Liver (tissue), 9 donors: ENCODE results near the gene NMNAT1. TPM values are rescaled to one million over a fixed set of nuclear protein-coding genes. Genes with fewer than 3 reads are reported as not detected.

Experiments used
- DNase-seq: peaks from one replicate; pipeline ENCODE4 v3.0.0-alpha.2; 2017; ENCODE audit warnings: low spot score
- H3K27ac ChIP-seq, 2 donors: one replicate each; pipeline ENCODE4 v1.7.0; 2013; ENCODE audit warnings: inconsistent platforms in 2 of 2, low read length in 2 of 2, control low read depth in 1 of 2, low read depth in 1 of 2, mild to moderate bottlenecking in 1 of 2
- H3K27me3 ChIP-seq, 4 donors: one replicate each; pipeline versions ENCODE4 v1.6.1 to v1.7.0; 2013; ENCODE audit warnings: low read length in 3 of 4, inconsistent platforms in 1 of 4, mild to moderate bottlenecking in 1 of 4, moderate library complexity in 1 of 4; ENCODE audit not compliant: control insufficient read depth in 4 of 4, insufficient read depth in 4 of 4
- H3K36me3 ChIP-seq, 4 donors: one replicate each; pipeline versions ENCODE4 v1.6.1 to v1.7.0; 2013; ENCODE audit warnings: low read length in 3 of 4, mild to moderate bottlenecking in 3 of 4, low read depth in 1 of 4, moderate library complexity in 1 of 4; ENCODE audit not compliant: control insufficient read depth in 4 of 4, insufficient read depth in 3 of 4
- H3K4me1 ChIP-seq, 4 donors: one replicate each; pipeline versions ENCODE4 v1.6.1 to v1.7.0; 2013; ENCODE audit warnings: low read length in 3 of 4, mild to moderate bottlenecking in 3 of 4, moderate library complexity in 1 of 4; ENCODE audit not compliant: control insufficient read depth in 4 of 4, insufficient read depth in 4 of 4
- H3K4me3 ChIP-seq, 3 donors: one replicate each; pipeline versions ENCODE4 v1.6.1 to v1.7.0; 2013; ENCODE audit warnings: low read length in 3 of 3, control low read depth in 1 of 3, low read depth in 1 of 3, mild to moderate bottlenecking in 1 of 3
- H3K9ac ChIP-seq, 2 donors: one replicate each; pipeline ENCODE4 v1.7.0; 2013; ENCODE audit warnings: low read length in 2 of 2, mild to moderate bottlenecking in 2 of 2, moderate library complexity in 2 of 2, control low read depth in 1 of 2, low read depth in 1 of 2
- H3K9me3 ChIP-seq, 4 donors: one replicate each; pipeline versions ENCODE4 v1.6.1 to v1.7.0; 2013; ENCODE audit warnings: low read length in 3 of 4; ENCODE audit not compliant: control insufficient read depth in 4 of 4
- EGR1 ChIP-seq, 2 donors: IDR thresholded peaks; 2 replicates each; pipeline ENCODE4 v1.6.1; 2016 to 2018; ENCODE audit warnings: antibody characterized with exemption in 2 of 2, low read depth in 2 of 2
- FOXA1 ChIP-seq: IDR thresholded peaks from 2 replicates; pipeline ENCODE4 v1.6.1; 2016; ENCODE audit warnings: antibody characterized with exemption
- FOXA2 ChIP-seq: IDR thresholded peaks from 2 replicates; pipeline ENCODE4 v1.6.1; 2016; ENCODE audit warnings: antibody characterized with exemption
- GABPA ChIP-seq, 2 donors: IDR thresholded peaks in 1 of 2; conservative IDR thresholded peaks in 1 of 2; 2 replicates each; pipeline ENCODE4 v1.6.1; 2016; ENCODE audit warnings: antibody characterized with exemption in 2 of 2, mild to moderate bottlenecking in 1 of 2, moderate library complexity in 1 of 2
- HNF4A ChIP-seq, 2 donors: conservative IDR thresholded peaks; 2 replicates each; pipeline ENCODE4 v1.6.1; 2016; ENCODE audit warnings: antibody characterized with exemption in 2 of 2, mild to moderate bottlenecking in 2 of 2
- HNF4G ChIP-seq: IDR thresholded peaks from 2 replicates; pipeline ENCODE4 v1.6.1; 2016; ENCODE audit warnings: antibody characterized with exemption
- JUND ChIP-seq, 2 donors: IDR thresholded peaks; 2 replicates each; pipeline ENCODE4 v1.6.1; 2016; ENCODE audit warnings: antibody characterized with exemption in 2 of 2
- NR2F2 ChIP-seq: IDR thresholded peaks from 2 replicates; pipeline ENCODE4 v1.6.1; 2016; ENCODE audit warnings: antibody characterized with exemption
- RAD21 ChIP-seq, 2 donors: IDR thresholded peaks; 2 replicates each; pipeline ENCODE4 v1.6.1; 2016; ENCODE audit warnings: antibody characterized with exemption in 2 of 2, mild to moderate bottlenecking in 2 of 2
- RXRA ChIP-seq, 2 donors: IDR thresholded peaks; 2 replicates each; pipeline ENCODE4 v1.6.1; 2017 to 2018; ENCODE audit warnings: antibody characterized with exemption in 2 of 2, mild to moderate bottlenecking in 1 of 2
- SP1 ChIP-seq: IDR thresholded peaks from 2 replicates; pipeline ENCODE4 v1.6.1; 2018; ENCODE audit warnings: antibody characterized with exemption, mild to moderate bottlenecking
- TAF1 ChIP-seq: conservative IDR thresholded peaks from 2 replicates; pipeline ENCODE4 v1.6.1; 2016; ENCODE audit warnings: antibody characterized with exemption, mild to moderate bottlenecking
- YY1 ChIP-seq: IDR thresholded peaks from 2 replicates; pipeline ENCODE4 v1.6.1; 2016; ENCODE audit warnings: antibody characterized with exemption, mild to moderate bottlenecking
- WGBS: extraction: QIAGEN DNeasy Blood & Tissue Kit; methylation state at CpG from one replicate; pipeline ENCODE4 v1.1.7; 2013; 5-methylcytosine and 5-hydroxymethylcytosine counted together
- polyA plus RNA-seq, 2 donors: library from polyadenylated mRNA; stranded (reverse) in 1 of 2; unstranded in 1 of 2; fragments of 200-250 nt in 1 of 2; fragments of >200 nt in 1 of 2; fragmentation: Nextera tagmentation in 1 of 2; extraction: Ambion mirVana in 1 of 2; gene quantifications; one replicate each; pipeline versions ENCODE4 v1.2.1 to v1.2.3, GENCODE V29; 2013 to 2015
- total RNA-seq, 2 donors: library from RNA; depleted of rRNA; stranded (reverse); fragments of >200 nt; gene quantifications; one replicate each; pipeline ENCODE4 v1.2.3, GENCODE V29; 2014
- TF ChIP-seq, protein P1 (sequence below): IDR thresholded peaks from 2 replicates; pipeline ENCODE4 v1.6.1; 2016; ENCODE audit warnings: antibody characterized with exemption, mild to moderate bottlenecking
- TF ChIP-seq, protein P2 (sequence below): IDR thresholded peaks from 2 replicates; pipeline ENCODE4 v1.6.1; 2016; ENCODE audit warnings: antibody characterized with exemption
- TF ChIP-seq, protein P3 (sequence below): IDR thresholded peaks from 2 replicates; pipeline ENCODE4 v1.6.1; 2016; ENCODE audit warnings: antibody characterized with exemption
- TF ChIP-seq, protein P4 (sequence below): fragments of 150-350 bp; IDR thresholded peaks from 2 replicates; pipeline ENCODE4 v1.5.1; 2017; ENCODE audit warnings: improper control_type of control experiment, low read depth, low read length; ENCODE audit not compliant: missing input control
- TF ChIP-seq, protein P5 (sequence below): IDR thresholded peaks from 2 replicates; pipeline ENCODE4 v1.6.1; 2016; ENCODE audit warnings: antibody characterized with exemption
- donor health status: healthy.
- donor health status: healthy.
- donor health status: healthy.
- donor health status: healthy.
- donor health status: healthy.

Gene NMNAT1
- total and polyA plus RNA-seq, 4 donors: 5.2 to 7.4 (median 5.6) TPM

DNA sequence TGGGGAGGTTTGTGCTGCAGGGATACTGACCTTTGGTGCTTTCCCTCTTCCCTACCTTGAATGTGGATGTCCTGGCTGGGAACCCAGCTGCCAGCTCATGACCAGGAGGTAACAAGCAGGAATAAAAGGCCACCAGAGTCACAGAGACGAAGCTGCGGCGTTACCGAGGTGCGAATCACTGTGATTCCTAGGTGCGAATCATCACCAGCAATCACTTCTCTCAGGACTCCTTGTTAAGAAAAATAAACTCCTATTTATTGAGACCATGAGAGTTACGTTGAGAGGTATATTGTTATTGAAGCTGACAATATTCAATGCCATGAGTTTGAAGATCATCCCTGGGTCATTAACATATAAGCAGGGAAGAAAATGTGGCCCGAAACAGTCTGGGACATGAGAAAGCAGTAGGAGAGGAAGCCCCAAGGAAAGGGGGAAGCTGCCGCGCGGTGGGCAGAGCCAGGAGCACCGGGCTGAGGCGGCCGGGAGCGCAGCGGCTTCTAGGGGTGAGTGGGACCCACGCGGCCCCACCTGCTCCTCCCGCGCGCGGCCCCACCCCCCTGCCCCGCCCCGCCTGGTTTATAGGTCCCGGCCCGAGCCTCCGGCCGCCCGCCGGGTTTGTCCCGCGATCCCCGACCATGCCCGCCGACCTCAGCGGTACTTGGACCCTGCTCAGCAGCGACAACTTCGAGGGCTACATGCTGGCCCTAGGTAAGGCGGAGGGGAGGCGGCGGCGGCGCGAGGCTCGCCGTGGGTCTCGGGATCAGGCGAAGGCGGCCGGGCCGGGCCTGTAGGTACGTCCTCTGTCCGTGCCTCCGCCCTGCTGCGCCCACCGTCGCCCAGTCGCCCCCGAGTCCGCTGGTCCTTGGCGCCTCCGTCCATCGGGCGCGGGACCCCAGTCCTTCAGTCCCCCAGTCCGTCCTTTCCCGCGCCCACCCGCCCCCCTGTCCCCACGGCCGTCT is 53.6 kb downstream of the NMNAT1 start, which contains the start of gene RBP7:
Gene RBP7 (plus strand): TSS at position 605 of the 959 bp plus-strand sequence. CDS start 31 bp downstream, at position 636.
- TF ChIP-seq EGR1 (IDR thresholded peaks at IDR 0.05; ENCODE audit: low read depth in 2 of 2) (no peak), RXRA (IDR thresholded peaks at IDR 0.05) (no peak), SP1 (no peak), RAD21 (IDR thresholded peaks at IDR 0.05) (no peak), FOXA1 (no peak), HNF4G (no peak), GABPA (IDR thresholded peaks at IDR 0.05 in 1 of 2, conservative IDR thresholded peaks at IDR 0.05 in 1 of 2) (no peak), YY1 (no peak), JUND (IDR thresholded peaks at IDR 0.05) (no peak), FOXA2 (no peak), TAF1 (no peak), HNF4A (conservative IDR thresholded peaks at IDR 0.05) (no peak), NR2F2 (no peak)
- TF ChIP-seq, protein P1, sequence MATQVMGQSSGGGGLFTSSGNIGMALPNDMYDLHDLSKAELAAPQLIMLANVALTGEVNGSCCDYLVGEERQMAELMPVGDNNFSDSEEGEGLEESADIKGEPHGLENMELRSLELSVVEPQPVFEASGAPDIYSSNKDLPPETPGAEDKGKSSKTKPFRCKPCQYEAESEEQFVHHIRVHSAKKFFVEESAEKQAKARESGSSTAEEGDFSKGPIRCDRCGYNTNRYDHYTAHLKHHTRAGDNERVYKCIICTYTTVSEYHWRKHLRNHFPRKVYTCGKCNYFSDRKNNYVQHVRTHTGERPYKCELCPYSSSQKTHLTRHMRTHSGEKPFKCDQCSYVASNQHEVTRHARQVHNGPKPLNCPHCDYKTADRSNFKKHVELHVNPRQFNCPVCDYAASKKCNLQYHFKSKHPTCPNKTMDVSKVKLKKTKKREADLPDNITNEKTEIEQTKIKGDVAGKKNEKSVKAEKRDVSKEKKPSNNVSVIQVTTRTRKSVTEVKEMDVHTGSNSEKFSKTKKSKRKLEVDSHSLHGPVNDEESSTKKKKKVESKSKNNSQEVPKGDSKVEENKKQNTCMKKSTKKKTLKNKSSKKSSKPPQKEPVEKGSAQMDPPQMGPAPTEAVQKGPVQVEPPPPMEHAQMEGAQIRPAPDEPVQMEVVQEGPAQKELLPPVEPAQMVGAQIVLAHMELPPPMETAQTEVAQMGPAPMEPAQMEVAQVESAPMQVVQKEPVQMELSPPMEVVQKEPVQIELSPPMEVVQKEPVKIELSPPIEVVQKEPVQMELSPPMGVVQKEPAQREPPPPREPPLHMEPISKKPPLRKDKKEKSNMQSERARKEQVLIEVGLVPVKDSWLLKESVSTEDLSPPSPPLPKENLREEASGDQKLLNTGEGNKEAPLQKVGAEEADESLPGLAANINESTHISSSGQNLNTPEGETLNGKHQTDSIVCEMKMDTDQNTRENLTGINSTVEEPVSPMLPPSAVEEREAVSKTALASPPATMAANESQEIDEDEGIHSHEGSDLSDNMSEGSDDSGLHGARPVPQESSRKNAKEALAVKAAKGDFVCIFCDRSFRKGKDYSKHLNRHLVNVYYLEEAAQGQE: no peak
- TF ChIP-seq, protein P2, sequence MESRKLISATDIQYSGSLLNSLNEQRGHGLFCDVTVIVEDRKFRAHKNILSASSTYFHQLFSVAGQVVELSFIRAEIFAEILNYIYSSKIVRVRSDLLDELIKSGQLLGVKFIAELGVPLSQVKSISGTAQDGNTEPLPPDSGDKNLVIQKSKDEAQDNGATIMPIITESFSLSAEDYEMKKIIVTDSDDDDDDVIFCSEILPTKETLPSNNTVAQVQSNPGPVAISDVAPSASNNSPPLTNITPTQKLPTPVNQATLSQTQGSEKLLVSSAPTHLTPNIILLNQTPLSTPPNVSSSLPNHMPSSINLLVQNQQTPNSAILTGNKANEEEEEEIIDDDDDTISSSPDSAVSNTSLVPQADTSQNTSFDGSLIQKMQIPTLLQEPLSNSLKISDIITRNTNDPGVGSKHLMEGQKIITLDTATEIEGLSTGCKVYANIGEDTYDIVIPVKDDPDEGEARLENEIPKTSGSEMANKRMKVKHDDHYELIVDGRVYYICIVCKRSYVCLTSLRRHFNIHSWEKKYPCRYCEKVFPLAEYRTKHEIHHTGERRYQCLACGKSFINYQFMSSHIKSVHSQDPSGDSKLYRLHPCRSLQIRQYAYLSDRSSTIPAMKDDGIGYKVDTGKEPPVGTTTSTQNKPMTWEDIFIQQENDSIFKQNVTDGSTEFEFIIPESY: no peak
- TF ChIP-seq, protein P3, sequence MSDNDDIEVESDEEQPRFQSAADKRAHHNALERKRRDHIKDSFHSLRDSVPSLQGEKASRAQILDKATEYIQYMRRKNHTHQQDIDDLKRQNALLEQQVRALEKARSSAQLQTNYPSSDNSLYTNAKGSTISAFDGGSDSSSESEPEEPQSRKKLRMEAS: no peak
- TF ChIP-seq, protein P4, sequence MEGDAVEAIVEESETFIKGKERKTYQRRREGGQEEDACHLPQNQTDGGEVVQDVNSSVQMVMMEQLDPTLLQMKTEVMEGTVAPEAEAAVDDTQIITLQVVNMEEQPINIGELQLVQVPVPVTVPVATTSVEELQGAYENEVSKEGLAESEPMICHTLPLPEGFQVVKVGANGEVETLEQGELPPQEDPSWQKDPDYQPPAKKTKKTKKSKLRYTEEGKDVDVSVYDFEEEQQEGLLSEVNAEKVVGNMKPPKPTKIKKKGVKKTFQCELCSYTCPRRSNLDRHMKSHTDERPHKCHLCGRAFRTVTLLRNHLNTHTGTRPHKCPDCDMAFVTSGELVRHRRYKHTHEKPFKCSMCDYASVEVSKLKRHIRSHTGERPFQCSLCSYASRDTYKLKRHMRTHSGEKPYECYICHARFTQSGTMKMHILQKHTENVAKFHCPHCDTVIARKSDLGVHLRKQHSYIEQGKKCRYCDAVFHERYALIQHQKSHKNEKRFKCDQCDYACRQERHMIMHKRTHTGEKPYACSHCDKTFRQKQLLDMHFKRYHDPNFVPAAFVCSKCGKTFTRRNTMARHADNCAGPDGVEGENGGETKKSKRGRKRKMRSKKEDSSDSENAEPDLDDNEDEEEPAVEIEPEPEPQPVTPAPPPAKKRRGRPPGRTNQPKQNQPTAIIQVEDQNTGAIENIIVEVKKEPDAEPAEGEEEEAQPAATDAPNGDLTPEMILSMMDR: no peak
- TF ChIP-seq, protein P5, sequence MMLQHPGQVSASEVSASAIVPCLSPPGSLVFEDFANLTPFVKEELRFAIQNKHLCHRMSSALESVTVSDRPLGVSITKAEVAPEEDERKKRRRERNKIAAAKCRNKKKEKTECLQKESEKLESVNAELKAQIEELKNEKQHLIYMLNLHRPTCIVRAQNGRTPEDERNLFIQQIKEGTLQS: no peak
- no peak for DNase-seq
- Histone ChIP-seq H3K27ac (no peak within 1 kb of the TSS), H3K9me3 (no peaks in the 10 kb centered on the region), H3K4me3 (peak within 1 kb of the TSS in 1 of 3 donors; percentile 41), H3K27me3 (peaks cover 0 to 3% (median 0%) of the 10 kb centered on the region in 4 donors), H3K9ac (no peak within 1 kb of the TSS), H3K4me1 (peaks cover 2 to 13% (median 8%) of the 10 kb centered on the region in 4 donors), H3K36me3 (no peaks in the 10 kb centered on the region)
- WGBS: 7% methylated on average over 71 of the region's 71 CpGs
